Hepatocyte (in vitro differentiated cells): Measurements from ENCODE around the gene VASH1. TPM values are rescaled to one million over a fixed set of nuclear protein-coding genes. Genes with fewer than 3 reads are reported as not detected.

Source experiments
- DNase-seq: peaks from one replicate; pipeline ENCODE4 v3.0.0-alpha.2; 2016; ENCODE audit warnings: low spot score
- H2AFZ ChIP-seq: fragments of 200-600 bp; sonication (generic); 2 replicates; pipeline ENCODE4 v1.6.0; 2016; ENCODE audit warnings: antibody characterized with exemption, mild to moderate bottlenecking
- H3K27ac ChIP-seq: fragments of 200-600 bp; sonication (generic); 2 replicates; pipeline ENCODE4 v1.5.1; 2016; ENCODE audit warnings: mild to moderate bottlenecking
- H3K27me3 ChIP-seq: fragments of 200-600 bp; sonication (generic); 2 replicates; pipeline ENCODE4 v1.6.1; 2016
- H3K36me3 ChIP-seq: fragments of 200-600 bp; sonication (generic); replicated peaks from 2 replicates; pipeline ENCODE4 v1.5.1; 2016; ENCODE audit warnings: low read depth; ENCODE audit not compliant: insufficient read depth
- H3K4me1 ChIP-seq: fragments of 200-600 bp; sonication (generic); 2 replicates; pipeline ENCODE4 v1.5.1; 2016; ENCODE audit warnings: mild to moderate bottlenecking, moderate library complexity; ENCODE audit not compliant: insufficient read depth
- H3K4me2 ChIP-seq: fragments of 200-600 bp; sonication (generic); 2 replicates; pipeline ENCODE4 v1.6.0; 2016
- H3K4me3 ChIP-seq: fragments of 200-600 bp; sonication (generic); 2 replicates; pipeline ENCODE4 v1.5.1; 2016; ENCODE audit warnings: mild to moderate bottlenecking
- H3K79me2 ChIP-seq: fragments of 200-600 bp; sonication (generic); 2 replicates; pipeline ENCODE4 v1.6.0; 2017; ENCODE audit warnings: mild to moderate bottlenecking
- H3K9me2 ChIP-seq: fragments of 200-600 bp; sonication (generic); replicated peaks from 2 replicates; pipeline ENCODE4 v1.6.0; 2017; ENCODE audit warnings: mild to moderate bottlenecking; ENCODE audit not compliant: insufficient read depth
- H3K9me3 ChIP-seq: fragments of 200-600 bp; sonication (generic); 2 replicates; pipeline ENCODE4 v1.5.1; 2016; ENCODE audit warnings: low read depth, mild to moderate bottlenecking
- H4K20me1 ChIP-seq: fragments of 200-600 bp; sonication (generic); 2 replicates; pipeline ENCODE4 v1.6.0; 2016; ENCODE audit warnings: mild to moderate bottlenecking; ENCODE audit not compliant: insufficient read depth, poor library complexity, severe bottlenecking
- EZH2 ChIP-seq: fragments of 200-600 bp; sonication (generic); IDR thresholded peaks from 2 replicates; pipeline ENCODE4 v1.6.1; 2016; ENCODE audit warnings: antibody characterized with exemption, mild to moderate bottlenecking, borderline replicate concordance
- EZH2phosphoT487 ChIP-seq: fragments of 200-600 bp; sonication (generic); IDR thresholded peaks from one replicate; pipeline ENCODE4 v1.6.1; 2018; ENCODE audit warnings: antibody characterized with exemption, mild to moderate bottlenecking, low read depth, moderate library complexity; ENCODE audit not compliant: unreplicated experiment, severe bottlenecking
- WGBS: methylation state at CpG from one replicate; pipeline ENCODE4 v1.1.6; 2016; ENCODE audit warnings: low lambda C conversion rate; ENCODE audit errors: missing lambda C conversion rate; 5-methylcytosine and 5-hydroxymethylcytosine counted together
- polyA plus RNA-seq: library from polyadenylated mRNA; unstranded; fragments of >200 nt; fragmentation: Nextera tagmentation; extraction: Ambion mirVana; gene quantifications from 2 replicates; pipeline ENCODE4 v1.2.1, GENCODE V29; 2016
- total RNA-seq: library from RNA; depleted of rRNA; stranded (reverse); fragments of >200 nt; gene quantifications from 2 replicates; pipeline ENCODE4 v1.2.3, GENCODE V29; 2014
- TF ChIP-seq, protein P1 (sequence below): fragments of 200-600 bp; sonication (generic); IDR thresholded peaks from 2 replicates; pipeline ENCODE4 v1.5.1; 2016; ENCODE audit warnings: antibody characterized with exemption, mild to moderate bottlenecking; ENCODE audit not compliant: poor library complexity

Gene VASH1
- total and polyA plus RNA-seq, 2 experiments from 2014 or later, result 4.8 to 6.3 TPM

DNA sequence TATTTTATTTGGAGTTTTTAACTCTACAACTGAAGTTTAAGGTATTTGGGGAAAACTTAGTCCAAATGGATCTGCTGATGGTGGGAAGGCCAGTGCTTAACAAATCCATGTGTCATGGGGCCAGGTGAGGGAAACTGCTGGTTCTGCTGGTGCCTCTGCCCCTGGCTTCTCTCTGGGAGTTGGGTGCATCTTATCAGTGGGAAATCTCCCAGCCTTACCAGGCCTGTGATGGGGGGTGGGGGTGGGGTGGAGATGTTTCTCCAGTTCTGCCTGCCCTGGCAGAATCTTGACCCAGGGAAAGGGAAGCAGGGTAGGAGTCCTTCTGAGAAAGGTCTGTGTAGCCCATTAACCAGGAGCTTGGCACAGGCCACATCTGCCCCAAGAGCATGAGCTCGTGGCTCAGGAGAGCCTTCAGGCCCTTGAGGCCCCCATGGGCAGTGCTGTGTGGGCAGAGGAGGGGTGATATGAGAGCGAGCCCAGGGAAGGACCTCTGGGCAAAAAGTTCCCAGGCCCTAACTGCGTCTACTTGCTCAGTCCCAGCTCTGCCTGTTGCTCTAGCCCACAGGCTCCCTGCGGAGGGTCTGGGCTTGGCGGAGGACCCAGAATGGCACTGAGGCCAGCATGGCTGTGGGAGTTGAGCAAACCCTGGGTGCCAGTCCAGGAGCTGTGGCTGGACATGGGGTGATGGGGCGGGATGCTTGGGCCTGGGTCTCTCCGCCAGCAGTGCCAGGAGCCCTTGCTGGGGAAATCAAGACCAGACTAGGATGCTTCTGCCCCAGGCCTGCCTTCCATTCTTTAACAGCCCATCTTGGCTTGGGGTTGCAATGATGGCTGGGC, 18.2 kb downstream of the VASH1 start:
- 94% methylated on average over 7 of the region's 7 CpGs for WGBS
- DNase-seq, result no peak
- Histone ChIP-seq H4K20me1 (no peaks in the 10 kb centered on the region), H3K4me2 (no peak overlapping the region), H3K9me2 (no peaks in the 10 kb centered on the region), H3K79me2 (no peaks in the 10 kb centered on the region), H3K9me3 (no peaks in the 10 kb centered on the region), H2AFZ (no peak overlapping the region), H3K36me3 (no peaks in the 10 kb centered on the region), H3K4me1 (no peaks in the 10 kb centered on the region), H3K4me3 (no peak overlapping the region), H3K27ac (no peak overlapping the region), H3K27me3 (no peaks in the 10 kb centered on the region)
- no peak for TF ChIP-seq EZH2phosphoT487
- no peak for TF ChIP-seq EZH2
- TF ChIP-seq, protein P1, sequence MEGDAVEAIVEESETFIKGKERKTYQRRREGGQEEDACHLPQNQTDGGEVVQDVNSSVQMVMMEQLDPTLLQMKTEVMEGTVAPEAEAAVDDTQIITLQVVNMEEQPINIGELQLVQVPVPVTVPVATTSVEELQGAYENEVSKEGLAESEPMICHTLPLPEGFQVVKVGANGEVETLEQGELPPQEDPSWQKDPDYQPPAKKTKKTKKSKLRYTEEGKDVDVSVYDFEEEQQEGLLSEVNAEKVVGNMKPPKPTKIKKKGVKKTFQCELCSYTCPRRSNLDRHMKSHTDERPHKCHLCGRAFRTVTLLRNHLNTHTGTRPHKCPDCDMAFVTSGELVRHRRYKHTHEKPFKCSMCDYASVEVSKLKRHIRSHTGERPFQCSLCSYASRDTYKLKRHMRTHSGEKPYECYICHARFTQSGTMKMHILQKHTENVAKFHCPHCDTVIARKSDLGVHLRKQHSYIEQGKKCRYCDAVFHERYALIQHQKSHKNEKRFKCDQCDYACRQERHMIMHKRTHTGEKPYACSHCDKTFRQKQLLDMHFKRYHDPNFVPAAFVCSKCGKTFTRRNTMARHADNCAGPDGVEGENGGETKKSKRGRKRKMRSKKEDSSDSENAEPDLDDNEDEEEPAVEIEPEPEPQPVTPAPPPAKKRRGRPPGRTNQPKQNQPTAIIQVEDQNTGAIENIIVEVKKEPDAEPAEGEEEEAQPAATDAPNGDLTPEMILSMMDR, result no peak

- Histone ChIP-seq H3K27ac (no peak overlapping the region), H3K4me3 (no peak overlapping the region), H2AFZ (no peak overlapping the region), H3K9me3 (no peaks in the 10 kb centered on the region), H3K27me3 (no peaks in the 10 kb centered on the region), H3K79me2 (no peaks in the 10 kb centered on the region), H3K4me1 (no peaks in the 10 kb centered on the region), H3K36me3 (no peaks in the 10 kb centered on the region), H4K20me1 (no peaks in the 10 kb centered on the region), H3K9me2 (no peaks in the 10 kb centered on the region), H3K4me2 (no peak overlapping the region)
- no peak for DNase-seq
- TF ChIP-seq, protein P1, result no peak
- TF ChIP-seq EZH2phosphoT487, result no peak
- 100% methylated on average over 2 of the region's 2 CpGs for WGBS
Observed at GRCh38 chr14:76780058-76780345, 18.7 kb downstream of the VASH1 start.

- no peak for DNase-seq
- H3K79me2 ChIP-seq, result no peaks in the 10 kb centered on the region
- no peak overlapping the region for H2AFZ ChIP-seq
- H3K4me3 ChIP-seq, result no peak overlapping the region
- H3K4me2 ChIP-seq, result no peak overlapping the region
- H4K20me1 ChIP-seq, result no peaks in the 10 kb centered on the region
- H3K4me1 ChIP-seq, result no peaks in the 10 kb centered on the region
- H3K27ac ChIP-seq, result no peak overlapping the region
- WGBS, result 64% methylated on average over 5 of the region's 5 CpGs
- no peaks in the 10 kb centered on the region for H3K9me3 ChIP-seq
- no peaks in the 10 kb centered on the region for H3K27me3 ChIP-seq
- no peaks in the 10 kb centered on the region for H3K36me3 ChIP-seq
- no peaks in the 10 kb centered on the region for H3K9me2 ChIP-seq
- TF ChIP-seq, protein P1, result no peak
- TF ChIP-seq EZH2, result no peak
- no peak for TF ChIP-seq EZH2phosphoT487
Observed at GRCh38 chr14:76780360-76780759, 19.1 kb downstream of the VASH1 start.
